Epithelial cell of proximal tubule (primary cell): ENCODE data around the gene TMCO4. TPM values are rescaled to one million over a fixed set of nuclear protein-coding genes. Genes with fewer than 3 reads are reported as not detected.
"Not testable (repeated sequence)": the region's sequence is repeated elsewhere in the genome, so short reads cannot be mapped to it uniquely, and the experiment has no call there.

Experiments used
- DNase-seq: peaks from one replicate; pipeline ENCODE4 v3.0.0-alpha.2; 2011; ENCODE audit warnings: low read depth
- H3K4me3 ChIP-seq: 2 replicates; pipeline ENCODE4 v1.5.1; 2011; ENCODE audit warnings: low read depth, mild to moderate bottlenecking, low read length
- CTCF ChIP-seq: conservative IDR thresholded peaks from 2 replicates; pipeline ENCODE4 v1.5.1; 2012; ENCODE audit warnings: low read depth, mild to moderate bottlenecking, low read length
- total RNA-seq: library from RNA; depleted of rRNA; stranded (reverse); fragments of >200 nt; gene quantifications from 2 replicates; pipeline ENCODE4 v1.2.3, GENCODE V29; 2015

TMCO4 gene
- total RNA-seq, 1 donor from 2014 or later, result 9.8 TPM

GRCh38 chr1:19792237-19793002 lies 7.3 kb downstream of the TMCO4 start:
- no peak for DNase-seq
- TF ChIP-seq CTCF, result no peak
- H3K4me3 ChIP-seq, result no peak overlapping the region

- H3K4me3 ChIP-seq, DNase-seq: not testable (repeated sequence)
Measured at GRCh38 chr1:19790061-19790975, 9.4 kb downstream of the TMCO4 start.

- DNase-seq, result no peak
- TF ChIP-seq CTCF, result no peak
- H3K4me3 ChIP-seq, result no peak overlapping the region
Measured at GRCh38 chr1:19786988-19787423, 12.7 kb downstream of the TMCO4 start.

DNA sequence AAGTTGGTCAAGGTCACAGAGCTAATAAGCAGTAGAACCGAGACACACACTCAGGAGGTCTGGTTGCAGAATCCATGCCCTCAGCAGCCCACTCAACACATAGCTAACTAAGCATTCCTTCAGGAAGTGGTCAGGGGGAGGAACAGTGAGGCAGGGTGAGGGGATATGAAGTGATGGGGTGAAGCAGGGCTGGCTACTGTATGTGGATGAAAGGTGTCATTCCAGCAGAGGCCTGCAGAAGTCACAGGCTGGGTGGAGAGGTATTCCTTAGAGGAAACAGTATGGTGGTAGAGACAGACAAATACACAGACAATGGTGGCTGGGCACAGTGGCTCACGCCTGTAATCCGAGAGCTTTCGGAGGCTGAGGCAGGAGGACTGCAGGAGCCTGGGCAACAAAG lies 14.1 kb downstream of the TMCO4 start:
- no peak for TF ChIP-seq CTCF
- DNase-seq, result no peak
- H3K4me3 ChIP-seq, result no peak overlapping the region

GRCh38 chr1:19780267-19780877 lies 19.3 kb downstream of the TMCO4 start:
- no peak overlapping the region for H3K4me3 ChIP-seq
- TF ChIP-seq CTCF, result no peak
- DNase-seq, result no peak

- no peak for DNase-seq
- no peak for TF ChIP-seq CTCF
- H3K4me3 ChIP-seq, result no peak overlapping the region
Measured at GRCh38 chr1:19776933-19777332, 22.8 kb downstream of the TMCO4 start.

DNA sequence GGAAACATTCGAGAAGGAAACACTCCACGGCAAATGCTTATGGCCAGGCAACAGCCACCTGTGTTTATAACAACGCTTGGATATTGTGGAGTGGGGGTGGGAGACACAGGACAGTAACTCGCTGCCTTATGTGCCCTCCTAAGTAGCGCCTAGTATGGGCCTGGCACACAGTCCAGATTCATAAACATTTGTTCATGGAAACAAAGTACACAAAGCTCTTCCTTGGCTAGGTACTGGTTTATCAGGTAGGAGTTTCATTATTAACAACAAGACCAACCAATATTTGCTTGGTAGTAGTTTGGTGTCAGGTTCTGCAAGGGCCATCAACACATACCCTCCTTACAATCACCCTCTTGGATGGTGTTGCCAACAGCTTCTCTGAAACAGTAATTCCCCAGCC lies 23.4 kb downstream of the TMCO4 start:
- no peak for DNase-seq
- no peak for TF ChIP-seq CTCF
- no peak overlapping the region for H3K4me3 ChIP-seq
